ENCODE data around the gene CDH12.
"Not testable (repeated sequence)": the region's sequence is repeated elsewhere in the genome, so short reads cannot be mapped to it uniquely, and the experiment has no call there.

CDH12 gene

GRCh38 chr5:22332949-22333348, 520.2 kb downstream of the CDH12 start:
- not testable (repeated sequence) for H3K27ac ChIP-seq (ENCODE audit: low read depth, low read length, severe bottlenecking); H3K4me1 ChIP-seq (ENCODE audit: control insufficient read depth, insufficient read depth, low read length, poor library complexity, severe bottlenecking); H3K4me3 ChIP-seq (ENCODE audit: extremely low read depth, insufficient read depth, low read length, poor library complexity, severe bottlenecking); H3K36me3 ChIP-seq (ENCODE audit: control insufficient read depth, insufficient read depth, low read length); H3K9me3 ChIP-seq (ENCODE audit: control insufficient read depth, low read length)
- 79 to 100% methylated on average over 2 of the region's 3 CpGs for WGBS, 2 experiments (ENCODE audit: insufficient coverage in 2 of 2)

- no peaks in the 10 kb centered on the region for H3K36me3 ChIP-seq (ENCODE audit: control insufficient read depth, insufficient read depth, low read length)
- 86% methylated on average over 1 of the region's 1 CpG; no CpG with 5 or more reads in 1 of the 2 experiments for WGBS, 2 experiments (ENCODE audit: insufficient coverage in 2 of 2)
- no peaks in the 10 kb centered on the region for H3K4me1 ChIP-seq (ENCODE audit: control insufficient read depth, insufficient read depth, low read length, poor library complexity, severe bottlenecking)
- H3K27ac ChIP-seq (ENCODE audit: low read depth, low read length, severe bottlenecking), result no peak overlapping the region
- H3K9me3 ChIP-seq (ENCODE audit: control insufficient read depth, low read length), result no peaks in the 10 kb centered on the region
- H3K4me3 ChIP-seq (ENCODE audit: extremely low read depth, insufficient read depth, low read length, poor library complexity, severe bottlenecking), result no peak overlapping the region
These were observed 523.5 kb downstream of the CDH12 start for GRCh38 chr5:22329683-22330082.

GRCh38 chr5:22319798-22320197, 533.3 kb downstream of the CDH12 start:
- no peak overlapping the region for H3K27ac ChIP-seq (ENCODE audit: low read depth, low read length, severe bottlenecking)
- WGBS, 2 experiments (ENCODE audit: insufficient coverage in 2 of 2), result 14 to 86% methylated on average over 1 of the region's 1 CpG
- H3K9me3 ChIP-seq (ENCODE audit: control insufficient read depth, low read length), result no peaks in the 10 kb centered on the region

GRCh38 chr5:22316294-22316693, 536.9 kb downstream of the CDH12 start:
- Histone ChIP-seq H3K4me3 (ENCODE audit: extremely low read depth, insufficient read depth, low read length, poor library complexity, severe bottlenecking) (no peak overlapping the region), H3K9me3 (ENCODE audit: control insufficient read depth, low read length) (no peaks in the 10 kb centered on the region), H3K27ac (ENCODE audit: low read depth, low read length, severe bottlenecking) (no peak overlapping the region), H3K36me3 (ENCODE audit: control insufficient read depth, insufficient read depth, low read length) (no peaks in the 10 kb centered on the region), H3K4me1 (ENCODE audit: control insufficient read depth, insufficient read depth, low read length, poor library complexity, severe bottlenecking) (no peaks in the 10 kb centered on the region)

More at GRCh38 chr5:22319798-22320197, 533.3 kb downstream of the CDH12 start:
- Histone ChIP-seq H3K4me1 (ENCODE audit: control insufficient read depth, insufficient read depth, low read length, poor library complexity, severe bottlenecking) (no peaks in the 10 kb centered on the region), H3K36me3 (ENCODE audit: control insufficient read depth, insufficient read depth, low read length) (no peaks in the 10 kb centered on the region), H3K4me3 (ENCODE audit: extremely low read depth, insufficient read depth, low read length, poor library complexity, severe bottlenecking) (no peak overlapping the region)

- 92 to 98% methylated on average over 10 of the region's 15 CpGs for WGBS, 2 experiments (ENCODE audit: insufficient coverage in 2 of 2)
- H3K36me3 ChIP-seq (ENCODE audit: control insufficient read depth, insufficient read depth, low read length); H3K9me3 ChIP-seq (ENCODE audit: control insufficient read depth, low read length); H3K4me1 ChIP-seq (ENCODE audit: control insufficient read depth, insufficient read depth, low read length, poor library complexity, severe bottlenecking); H3K27ac ChIP-seq (ENCODE audit: low read depth, low read length, severe bottlenecking); H3K4me3 ChIP-seq (ENCODE audit: extremely low read depth, insufficient read depth, low read length, poor library complexity, severe bottlenecking): not testable (repeated sequence)
These were observed 538.1 kb downstream of the CDH12 start for GRCh38 chr5:22315052-22315451.

GRCh38 chr5:22314548-22314947, 538.6 kb downstream of the CDH12 start:
- Histone ChIP-seq H3K27ac (ENCODE audit: low read depth, low read length, severe bottlenecking) (no peak overlapping the region), H3K4me3 (ENCODE audit: extremely low read depth, insufficient read depth, low read length, poor library complexity, severe bottlenecking) (no peak overlapping the region), H3K9me3 (ENCODE audit: control insufficient read depth, low read length) (no peaks in the 10 kb centered on the region), H3K4me1 (ENCODE audit: control insufficient read depth, insufficient read depth, low read length, poor library complexity, severe bottlenecking) (no peaks in the 10 kb centered on the region), H3K36me3 (ENCODE audit: control insufficient read depth, insufficient read depth, low read length) (no peaks in the 10 kb centered on the region)
- WGBS, 2 experiments (ENCODE audit: insufficient coverage in 2 of 2), result 83 to 97% methylated on average over 5 to 6 of the region's 6 CpGs

GRCh38 chr5:22306011-22306410, 547.1 kb downstream of the CDH12 start:
- Histone ChIP-seq H3K36me3 (ENCODE audit: control insufficient read depth, insufficient read depth, low read length) (no peaks in the 10 kb centered on the region), H3K4me1 (ENCODE audit: control insufficient read depth, insufficient read depth, low read length, poor library complexity, severe bottlenecking) (no peaks in the 10 kb centered on the region), H3K9me3 (ENCODE audit: control insufficient read depth, low read length) (no peaks in the 10 kb centered on the region), H3K4me3 (ENCODE audit: extremely low read depth, insufficient read depth, low read length, poor library complexity, severe bottlenecking) (no peak overlapping the region), H3K27ac (ENCODE audit: low read depth, low read length, severe bottlenecking) (no peak overlapping the region)
- WGBS, 2 experiments (ENCODE audit: insufficient coverage in 2 of 2), result 80 to 100% methylated on average over 2 of the region's 2 CpGs

- WGBS, 2 experiments (ENCODE audit: insufficient coverage in 2 of 2), result no CpG with 5 or more reads among the region's 1 CpG
- H3K36me3 ChIP-seq (ENCODE audit: control insufficient read depth, insufficient read depth, low read length), result no peaks in the 10 kb centered on the region
- H3K4me1 ChIP-seq (ENCODE audit: control insufficient read depth, insufficient read depth, low read length, poor library complexity, severe bottlenecking), result no peaks in the 10 kb centered on the region
- no peak overlapping the region for H3K27ac ChIP-seq (ENCODE audit: low read depth, low read length, severe bottlenecking)
- no peak overlapping the region for H3K4me3 ChIP-seq (ENCODE audit: extremely low read depth, insufficient read depth, low read length, poor library complexity, severe bottlenecking)
- H3K9me3 ChIP-seq (ENCODE audit: control insufficient read depth, low read length), result peaks cover 18% of the 10 kb centered on the region
These were observed 557.3 kb downstream of the CDH12 start for GRCh38 chr5:22295832-22296231.

GRCh38 chr5:22293147-22293546, 560.0 kb downstream of the CDH12 start:
- H3K9me3 ChIP-seq (ENCODE audit: control insufficient read depth, low read length), result peaks cover 18% of the 10 kb centered on the region
- no peak overlapping the region for H3K27ac ChIP-seq (ENCODE audit: low read depth, low read length, severe bottlenecking)
- 83 to 100% methylated on average over 1 to 2 of the region's 3 CpGs for WGBS, 2 experiments (ENCODE audit: insufficient coverage in 2 of 2)
- no peak overlapping the region for H3K4me3 ChIP-seq (ENCODE audit: extremely low read depth, insufficient read depth, low read length, poor library complexity, severe bottlenecking)
- no peaks in the 10 kb centered on the region for H3K36me3 ChIP-seq (ENCODE audit: control insufficient read depth, insufficient read depth, low read length)
- no peaks in the 10 kb centered on the region for H3K4me1 ChIP-seq (ENCODE audit: control insufficient read depth, insufficient read depth, low read length, poor library complexity, severe bottlenecking)

- Histone ChIP-seq H3K4me3 (ENCODE audit: extremely low read depth, insufficient read depth, low read length, poor library complexity, severe bottlenecking) (no peak overlapping the region), H3K36me3 (ENCODE audit: control insufficient read depth, insufficient read depth, low read length) (no peaks in the 10 kb centered on the region)
- no CpG with 5 or more reads among the region's 1 CpG for WGBS, 2 experiments (ENCODE audit: insufficient coverage in 2 of 2)
These were observed 575.0 kb downstream of the CDH12 start for GRCh38 chr5:22278164-22278563.

GRCh38 chr5:22277006-22277405, 576.1 kb downstream of the CDH12 start:
- 74 to 83% methylated on average over 3 of the region's 4 CpGs for WGBS, 2 experiments (ENCODE audit: insufficient coverage in 2 of 2)
- H3K9me3 ChIP-seq (ENCODE audit: control insufficient read depth, low read length), result no peaks in the 10 kb centered on the region
- no peaks in the 10 kb centered on the region for H3K36me3 ChIP-seq (ENCODE audit: control insufficient read depth, insufficient read depth, low read length)
- H3K27ac ChIP-seq (ENCODE audit: low read depth, low read length, severe bottlenecking), result no peak overlapping the region
- no peak overlapping the region for H3K4me3 ChIP-seq (ENCODE audit: extremely low read depth, insufficient read depth, low read length, poor library complexity, severe bottlenecking)
- H3K4me1 ChIP-seq (ENCODE audit: control insufficient read depth, insufficient read depth, low read length, poor library complexity, severe bottlenecking), result no peaks in the 10 kb centered on the region

More at GRCh38 chr5:22278164-22278563, 575.0 kb downstream of the CDH12 start:
- no peaks in the 10 kb centered on the region for H3K9me3 ChIP-seq (ENCODE audit: control insufficient read depth, low read length)
- no peaks in the 10 kb centered on the region for H3K4me1 ChIP-seq (ENCODE audit: control insufficient read depth, insufficient read depth, low read length, poor library complexity, severe bottlenecking)
- no peak overlapping the region for H3K27ac ChIP-seq (ENCODE audit: low read depth, low read length, severe bottlenecking)

- not testable (repeated sequence) for H3K27ac ChIP-seq (ENCODE audit: low read depth, low read length, severe bottlenecking); H3K36me3 ChIP-seq (ENCODE audit: control insufficient read depth, insufficient read depth, low read length); H3K9me3 ChIP-seq (ENCODE audit: control insufficient read depth, low read length); H3K4me1 ChIP-seq (ENCODE audit: control insufficient read depth, insufficient read depth, low read length, poor library complexity, severe bottlenecking); H3K4me3 ChIP-seq (ENCODE audit: extremely low read depth, insufficient read depth, low read length, poor library complexity, severe bottlenecking)
- 75 to 85% methylated on average over 4 to 6 of the region's 7 CpGs for whole genome bisulfite sequencing, 2 experiments (ENCODE audit: insufficient coverage in 2 of 2)
These were observed 587.3 kb downstream of the CDH12 start for GRCh38 chr5:22265855-22266254.
